VCaP (cell line): Measurements from ENCODE around the gene KMT5B.

ENCODE experiments used
- H3K27ac ChIP-seq: fragments of 450-650 bp; 2 replicates; pipeline ENCODE4 v1.5.1; 2017
- CTCF ChIP-seq: fragments of 450-650 bp; conservative IDR thresholded peaks from 2 replicates; pipeline ENCODE4 v1.5.1; 2017; ENCODE audit warnings: mild to moderate bottlenecking, moderate library complexity

Gene KMT5B

GRCh38 chr11:68213135-68213515 lies at the start of gene KMT5B:
TSS of gene KMT5B (minus strand) at chr11:68213296. CDS start at chr11:68190076, 23,220 bp downstream.
- no peak for TF ChIP-seq CTCF

GRCh38 chr11:68262544-68262827 lies 49.4 kb upstream of the KMT5B start:
- TF ChIP-seq CTCF, result no peak
- H3K27ac ChIP-seq, result no peak overlapping the region

More at GRCh38 chr11:68213135-68213515, at the start of gene KMT5B:
- H3K27ac ChIP-seq, result peak within 1 kb of the TSS; percentile 100

- no peak for TF ChIP-seq CTCF
- H3K27ac ChIP-seq, result no peak overlapping the region
Observed at GRCh38 chr11:68261749-68262543, 48.9 kb upstream of the KMT5B start.

GRCh38 chr11:68261006-68261405 lies 47.9 kb upstream of the KMT5B start:
- no peak overlapping the region for H3K27ac ChIP-seq
- no peak for TF ChIP-seq CTCF

GRCh38 chr11:68260484-68260883 lies 47.4 kb upstream of the KMT5B start:
- H3K27ac ChIP-seq, result no peak overlapping the region
- no peak for TF ChIP-seq CTCF

GRCh38 chr11:68259122-68259959 lies 46.2 kb upstream of the KMT5B start:
- H3K27ac ChIP-seq, result no peak overlapping the region
- TF ChIP-seq CTCF, result no peak

GRCh38 chr11:68258363-68258765 lies 45.3 kb upstream of the KMT5B start:
- H3K27ac ChIP-seq, result peak overlapping the region; percentile 54; the same call in 1 of the 2 replicates
- TF ChIP-seq CTCF, result no peak
